Epithelial cell of proximal tubule (primary cell): Measurements from ENCODE around the gene POLR2M. TPM values are rescaled to one million over a fixed set of nuclear protein-coding genes. Genes with fewer than 3 reads are reported as not detected.
A peak's percentile ranks its signal among the peaks of the same experiment; 100 is the strongest.

Experiments
- DNase-seq: peaks from one replicate; pipeline ENCODE4 v3.0.0-alpha.2; 2011; ENCODE audit warnings: low read depth
- H3K4me3 ChIP-seq: 2 replicates; pipeline ENCODE4 v1.5.1; 2011; ENCODE audit warnings: low read depth, mild to moderate bottlenecking, low read length
- total RNA-seq: library from RNA; depleted of rRNA; stranded (reverse); fragments of >200 nt; gene quantifications from 2 replicates; pipeline ENCODE4 v1.2.3, GENCODE V29; 2015
- TF ChIP-seq, protein P1 (sequence below): conservative IDR thresholded peaks from 2 replicates; pipeline ENCODE4 v1.5.1; 2012; ENCODE audit warnings: low read depth, mild to moderate bottlenecking, low read length

POLR2M gene
- total RNA-seq, 1 donor from 2014 or later = 39.3 TPM

DNA sequence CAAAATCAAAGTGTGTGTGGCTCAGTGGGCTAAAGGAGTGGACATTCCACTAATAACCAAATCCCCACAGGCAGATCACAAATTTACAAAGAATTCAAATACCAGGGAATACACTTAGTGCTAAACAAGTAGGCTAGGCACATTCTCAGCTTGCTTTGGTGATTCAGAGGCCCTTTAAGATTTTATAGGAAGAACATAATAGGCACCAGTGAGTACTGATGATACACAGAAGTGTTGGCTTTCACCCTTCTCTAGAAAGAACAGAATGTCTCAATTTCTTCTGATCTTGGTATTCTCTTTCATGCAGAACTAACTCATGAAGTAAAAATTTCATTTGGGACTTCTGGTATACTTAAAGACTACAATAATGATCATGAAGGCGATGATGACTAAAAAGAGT lies 55.0 kb downstream of the POLR2M start:
- no peak overlapping the region for H3K4me3 ChIP-seq
- no peak for DNase-seq

DNA sequence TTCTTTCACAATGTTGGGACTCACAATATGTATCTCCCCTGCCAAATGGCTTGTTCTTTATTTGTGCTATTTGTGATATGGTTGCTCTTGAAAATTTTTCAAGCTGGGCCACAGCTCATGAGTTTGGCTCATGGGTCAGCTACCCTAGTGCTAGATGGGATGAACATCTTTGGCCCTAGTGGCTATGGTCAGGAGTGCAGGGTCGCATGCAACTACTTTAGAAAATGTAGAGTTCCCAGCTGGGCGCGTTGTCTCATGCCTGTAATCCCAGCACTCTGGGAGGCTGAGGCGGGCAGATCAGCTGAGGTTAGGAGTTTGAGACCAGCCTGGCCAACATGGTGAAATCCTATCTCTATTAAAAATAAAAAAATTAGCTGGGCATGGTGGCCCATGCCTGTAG lies 55.8 kb downstream of the POLR2M start:
- no peak overlapping the region for H3K4me3 ChIP-seq
- no peak for DNase-seq
- TF ChIP-seq, protein P1, sequence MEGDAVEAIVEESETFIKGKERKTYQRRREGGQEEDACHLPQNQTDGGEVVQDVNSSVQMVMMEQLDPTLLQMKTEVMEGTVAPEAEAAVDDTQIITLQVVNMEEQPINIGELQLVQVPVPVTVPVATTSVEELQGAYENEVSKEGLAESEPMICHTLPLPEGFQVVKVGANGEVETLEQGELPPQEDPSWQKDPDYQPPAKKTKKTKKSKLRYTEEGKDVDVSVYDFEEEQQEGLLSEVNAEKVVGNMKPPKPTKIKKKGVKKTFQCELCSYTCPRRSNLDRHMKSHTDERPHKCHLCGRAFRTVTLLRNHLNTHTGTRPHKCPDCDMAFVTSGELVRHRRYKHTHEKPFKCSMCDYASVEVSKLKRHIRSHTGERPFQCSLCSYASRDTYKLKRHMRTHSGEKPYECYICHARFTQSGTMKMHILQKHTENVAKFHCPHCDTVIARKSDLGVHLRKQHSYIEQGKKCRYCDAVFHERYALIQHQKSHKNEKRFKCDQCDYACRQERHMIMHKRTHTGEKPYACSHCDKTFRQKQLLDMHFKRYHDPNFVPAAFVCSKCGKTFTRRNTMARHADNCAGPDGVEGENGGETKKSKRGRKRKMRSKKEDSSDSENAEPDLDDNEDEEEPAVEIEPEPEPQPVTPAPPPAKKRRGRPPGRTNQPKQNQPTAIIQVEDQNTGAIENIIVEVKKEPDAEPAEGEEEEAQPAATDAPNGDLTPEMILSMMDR = peak; percentile 26

More for the DNA sequence above, 55.0 kb downstream of the POLR2M start:
- TF ChIP-seq, protein P1 = no peak

DNA sequence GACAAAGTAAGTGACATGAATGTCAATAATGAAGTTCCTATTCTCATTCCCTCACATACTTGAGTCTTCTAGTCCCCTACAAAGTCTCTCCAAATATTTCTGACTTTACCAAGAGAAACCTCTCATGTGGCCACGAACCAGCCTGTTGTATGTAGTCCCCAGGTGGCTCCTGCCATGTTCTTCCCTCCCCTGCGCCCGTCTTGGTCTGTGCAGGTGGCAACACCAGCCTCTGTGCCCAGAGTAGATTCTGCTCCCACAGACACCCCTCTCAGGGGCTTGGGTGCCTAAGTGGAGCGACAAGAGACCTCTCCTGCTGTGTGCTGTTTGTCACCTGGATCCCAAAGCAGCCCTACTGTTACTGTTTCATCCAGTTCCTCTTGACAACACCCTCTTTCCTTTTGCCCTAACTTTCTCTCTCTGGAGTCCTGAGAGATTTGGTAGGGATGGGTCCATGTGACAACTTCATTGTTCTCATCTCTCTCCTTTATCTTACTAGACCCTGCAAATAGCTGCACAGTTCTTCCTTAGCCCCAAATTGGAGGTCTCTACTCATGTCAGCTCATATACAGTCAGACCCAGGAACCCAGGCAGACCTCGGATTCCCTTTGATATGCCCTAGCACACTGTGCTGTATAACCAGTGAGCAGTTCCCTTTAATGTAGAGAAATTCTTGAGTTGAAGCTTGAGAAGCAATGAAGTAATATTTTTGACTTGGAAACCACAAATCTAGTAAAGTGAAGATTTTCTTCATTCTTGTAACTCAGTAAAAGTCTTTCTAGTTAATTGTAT lies 56.9 kb downstream of the POLR2M start:
- no peak overlapping the region for H3K4me3 ChIP-seq
- no peak for DNase-seq
- TF ChIP-seq, protein P1 = no peak

Other genes starting within 250 kb of the POLR2M start
- 0.06 and 0.14 TPM in 2 replicates for gene MYZAP, start 114.8 kb upstream of the POLR2M start, total RNA-seq